ENCODE results near the gene UGT2A2.

UGT2A2 gene

GRCh38 chr4:69583543-69583942 is 55.9 kb downstream of the UGT2A2 start:
- no peak overlapping the region for H3K9ac ChIP-seq (ENCODE audit: low read depth in 1 of 2, low read length in 2 of 2)
- H3K36me3 ChIP-seq (ENCODE audit: control insufficient read depth in 2 of 2, insufficient read depth in 2 of 2, low read length in 2 of 2) = no peaks in the 10 kb centered on the region
- H3K27me3 ChIP-seq (ENCODE audit: control insufficient read depth in 2 of 2, insufficient read depth in 2 of 2, low read length in 2 of 2) = no peaks in the 10 kb centered on the region
- H3K4me3 ChIP-seq (ENCODE audit: low read length in 2 of 2) = no peak overlapping the region
- H3K9me3 ChIP-seq (ENCODE audit: control insufficient read depth in 2 of 2, low read length in 2 of 2) = no peaks in the 10 kb centered on the region
- H3K4me1 ChIP-seq (ENCODE audit: control insufficient read depth in 2 of 2, insufficient read depth in 2 of 2, low read length in 2 of 2) = no peaks in the 10 kb centered on the region
- no peak overlapping the region for H3K27ac ChIP-seq (ENCODE audit: low read depth in 2 of 2, low read length in 2 of 2)

GRCh38 chr4:69577245-69577644 is 62.2 kb downstream of the UGT2A2 start:
- no peaks in the 10 kb centered on the region for H3K4me1 ChIP-seq (ENCODE audit: control insufficient read depth in 2 of 2, insufficient read depth in 2 of 2, low read length in 2 of 2)
- H3K27me3 ChIP-seq (ENCODE audit: control insufficient read depth in 2 of 2, insufficient read depth in 2 of 2, low read length in 2 of 2) = no peaks in the 10 kb centered on the region
- no peaks in the 10 kb centered on the region for H3K36me3 ChIP-seq (ENCODE audit: control insufficient read depth in 2 of 2, insufficient read depth in 2 of 2, low read length in 2 of 2)
- H3K9me3 ChIP-seq (ENCODE audit: control insufficient read depth in 2 of 2, low read length in 2 of 2) = no peaks in the 10 kb centered on the region
- no peak overlapping the region for H3K27ac ChIP-seq (ENCODE audit: low read depth in 2 of 2, low read length in 2 of 2)
- H3K4me3 ChIP-seq (ENCODE audit: low read length in 2 of 2) = no peak overlapping the region
- no peak overlapping the region for H3K9ac ChIP-seq (ENCODE audit: low read depth in 1 of 2, low read length in 2 of 2)

GRCh38 chr4:69576251-69576877 is 63.1 kb downstream of the UGT2A2 start:
- H3K9ac ChIP-seq (ENCODE audit: low read depth in 1 of 2, low read length in 2 of 2) = no peak overlapping the region
- H3K4me1 ChIP-seq (ENCODE audit: control insufficient read depth in 2 of 2, insufficient read depth in 2 of 2, low read length in 2 of 2) = no peaks in the 10 kb centered on the region
- no peak overlapping the region for H3K4me3 ChIP-seq (ENCODE audit: low read length in 2 of 2)
- no peaks in the 10 kb centered on the region for H3K27me3 ChIP-seq (ENCODE audit: control insufficient read depth in 2 of 2, insufficient read depth in 2 of 2, low read length in 2 of 2)
- H3K36me3 ChIP-seq (ENCODE audit: control insufficient read depth in 2 of 2, insufficient read depth in 2 of 2, low read length in 2 of 2) = no peaks in the 10 kb centered on the region
- no peaks in the 10 kb centered on the region for H3K9me3 ChIP-seq (ENCODE audit: control insufficient read depth in 2 of 2, low read length in 2 of 2)
- no peak overlapping the region for H3K27ac ChIP-seq (ENCODE audit: low read depth in 2 of 2, low read length in 2 of 2)

- Histone ChIP-seq H3K4me1 (ENCODE audit: control insufficient read depth in 2 of 2, insufficient read depth in 2 of 2, low read length in 2 of 2) (no peaks in the 10 kb centered on the region), H3K27me3 (ENCODE audit: control insufficient read depth in 2 of 2, insufficient read depth in 2 of 2, low read length in 2 of 2) (no peaks in the 10 kb centered on the region), H3K36me3 (ENCODE audit: control insufficient read depth in 2 of 2, insufficient read depth in 2 of 2, low read length in 2 of 2) (no peaks in the 10 kb centered on the region), H3K27ac (ENCODE audit: low read depth in 2 of 2, low read length in 2 of 2) (no peak overlapping the region), H3K9ac (ENCODE audit: low read depth in 1 of 2, low read length in 2 of 2) (no peak overlapping the region), H3K9me3 (ENCODE audit: control insufficient read depth in 2 of 2, low read length in 2 of 2) (no peaks in the 10 kb centered on the region), H3K4me3 (ENCODE audit: low read length in 2 of 2) (no peak overlapping the region)
Measured at GRCh38 chr4:69568787-69569186, 70.7 kb downstream of the UGT2A2 start.

- Histone ChIP-seq H3K9ac (ENCODE audit: low read depth in 1 of 2, low read length in 2 of 2) (no peak overlapping the region), H3K4me3 (ENCODE audit: low read length in 2 of 2) (no peak overlapping the region), H3K9me3 (ENCODE audit: control insufficient read depth in 2 of 2, low read length in 2 of 2) (no peaks in the 10 kb centered on the region), H3K36me3 (ENCODE audit: control insufficient read depth in 2 of 2, insufficient read depth in 2 of 2, low read length in 2 of 2) (no peaks in the 10 kb centered on the region), H3K27me3 (ENCODE audit: control insufficient read depth in 2 of 2, insufficient read depth in 2 of 2, low read length in 2 of 2) (no peaks in the 10 kb centered on the region), H3K27ac (ENCODE audit: low read depth in 2 of 2, low read length in 2 of 2) (no peak overlapping the region), H3K4me1 (ENCODE audit: control insufficient read depth in 2 of 2, insufficient read depth in 2 of 2, low read length in 2 of 2) (no peaks in the 10 kb centered on the region)
Measured at GRCh38 chr4:69563424-69563823, 76.0 kb downstream of the UGT2A2 start.

GRCh38 chr4:69549651-69550050 is 89.8 kb downstream of the UGT2A2 start:
- H3K36me3 ChIP-seq (ENCODE audit: control insufficient read depth in 2 of 2, insufficient read depth in 2 of 2, low read length in 2 of 2) = no peaks in the 10 kb centered on the region
- H3K4me3 ChIP-seq (ENCODE audit: low read length in 2 of 2) = no peak overlapping the region
- H3K4me1 ChIP-seq (ENCODE audit: control insufficient read depth in 2 of 2, insufficient read depth in 2 of 2, low read length in 2 of 2) = no peaks in the 10 kb centered on the region
- H3K9ac ChIP-seq (ENCODE audit: low read depth in 1 of 2, low read length in 2 of 2) = no peak overlapping the region
- no peaks in the 10 kb centered on the region for H3K9me3 ChIP-seq (ENCODE audit: control insufficient read depth in 2 of 2, low read length in 2 of 2)
- H3K27ac ChIP-seq (ENCODE audit: low read depth in 2 of 2, low read length in 2 of 2) = no peak overlapping the region
- H3K27me3 ChIP-seq (ENCODE audit: control insufficient read depth in 2 of 2, insufficient read depth in 2 of 2, low read length in 2 of 2) = no peaks in the 10 kb centered on the region

- Histone ChIP-seq H3K4me1 (ENCODE audit: control insufficient read depth in 2 of 2, insufficient read depth in 2 of 2, low read length in 2 of 2) (no peaks in the 10 kb centered on the region), H3K36me3 (ENCODE audit: control insufficient read depth in 2 of 2, insufficient read depth in 2 of 2, low read length in 2 of 2) (no peaks in the 10 kb centered on the region), H3K9ac (ENCODE audit: low read depth in 1 of 2, low read length in 2 of 2) (no peak overlapping the region), H3K27me3 (ENCODE audit: control insufficient read depth in 2 of 2, insufficient read depth in 2 of 2, low read length in 2 of 2) (no peaks in the 10 kb centered on the region), H3K9me3 (ENCODE audit: control insufficient read depth in 2 of 2, low read length in 2 of 2) (no peaks in the 10 kb centered on the region), H3K4me3 (ENCODE audit: low read length in 2 of 2) (no peak overlapping the region), H3K27ac (ENCODE audit: low read depth in 2 of 2, low read length in 2 of 2) (no peak overlapping the region)
Measured at GRCh38 chr4:69546134-69546765, 93.2 kb downstream of the UGT2A2 start.
